KOPT-K1 (cell line): ENCODE results near the gene CDC37L1.

ENCODE experiments used
- H3K27ac ChIP-seq: fragments of 200-600 bp; sonication (generic); 2 replicates; pipeline ENCODE4 v1.5.1; 2016; ENCODE audit warnings: antibody characterized with exemption, mild to moderate bottlenecking, low read depth, low read length; ENCODE audit not compliant: poor library complexity, severe bottlenecking
- H3K36me3 ChIP-seq: fragments of 200-600 bp; sonication (generic); 2 replicates; pipeline ENCODE4 v1.5.1; 2017; ENCODE audit warnings: antibody characterized with exemption, mild to moderate bottlenecking, low read length, moderate library complexity; ENCODE audit not compliant: insufficient read depth
- H3K9me3 ChIP-seq: fragments of 200-600 bp; sonication (generic); 2 replicates; pipeline ENCODE4 v1.5.1; 2017; ENCODE audit warnings: antibody characterized with exemption, low read length, mild to moderate bottlenecking; ENCODE audit not compliant: insufficient read depth, poor library complexity, severe bottlenecking

Gene CDC37L1

DNA sequence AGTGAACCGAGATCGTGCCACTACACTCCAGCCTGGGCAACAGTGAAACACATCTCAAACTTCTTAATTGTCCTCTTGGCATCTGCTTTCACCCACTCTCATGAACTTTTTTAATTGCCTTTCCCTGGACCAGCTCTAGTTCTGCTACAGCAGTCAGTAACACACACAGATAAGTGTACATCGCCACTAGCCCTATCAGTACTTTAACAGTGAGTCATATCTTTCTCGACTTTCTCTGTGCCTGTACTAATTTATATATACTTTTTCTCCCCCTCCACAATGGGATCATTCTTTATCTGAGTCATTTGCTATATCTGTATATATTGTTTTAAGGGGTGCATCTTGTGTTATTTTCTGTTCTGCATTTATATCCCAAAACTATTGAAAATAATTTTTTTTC lies 6.7 kb downstream of the CDC37L1 start:
- Histone ChIP-seq H3K36me3 (peaks cover 58% of the 10 kb centered on the region), H3K9me3 (no peaks in the 10 kb centered on the region), H3K27ac (no peak overlapping the region)

DNA sequence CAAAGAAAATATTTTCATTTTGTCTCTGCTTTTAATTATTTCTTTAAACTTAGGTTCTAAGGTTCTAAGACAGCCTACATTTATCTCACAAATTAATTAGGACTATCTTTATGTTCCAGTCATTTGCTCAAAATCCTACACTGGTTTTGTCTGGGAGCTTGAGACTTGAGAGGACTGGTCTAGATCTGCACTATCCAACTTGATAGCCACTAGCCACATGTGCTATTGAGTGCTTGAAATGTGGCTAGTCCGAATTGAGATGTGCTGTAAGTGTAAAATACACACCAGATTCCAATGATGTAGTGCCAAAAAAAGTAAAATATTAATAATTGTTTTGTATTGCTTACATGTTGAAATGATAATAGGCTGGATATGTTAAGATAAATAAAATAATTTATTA lies 7.2 kb downstream of the CDC37L1 start:
- H3K27ac ChIP-seq = no peak overlapping the region
- peaks cover 62% of the 10 kb centered on the region for H3K36me3 ChIP-seq
- H3K9me3 ChIP-seq = no peaks in the 10 kb centered on the region

DNA sequence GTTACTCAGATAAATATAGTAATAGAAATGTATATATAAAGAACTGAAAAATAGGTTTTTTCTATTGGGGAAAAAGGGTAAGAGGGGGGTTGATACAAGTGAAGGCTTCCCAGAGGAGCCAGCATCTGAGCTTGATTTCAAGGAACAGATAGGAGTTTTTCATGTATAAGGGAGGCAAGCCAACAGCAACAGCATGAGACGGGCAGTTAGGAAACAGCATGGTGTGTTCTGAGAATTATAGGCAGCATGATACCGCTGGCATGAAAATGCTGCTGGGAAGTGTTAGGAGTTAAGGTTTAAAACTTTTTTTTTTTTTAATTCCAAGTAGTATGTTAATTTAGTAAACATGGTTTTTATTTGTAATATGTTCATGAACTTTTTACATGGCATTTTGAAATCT lies 9.7 kb downstream of the CDC37L1 start:
- H3K27ac ChIP-seq = no peak overlapping the region
- H3K9me3 ChIP-seq = no peaks in the 10 kb centered on the region
- H3K36me3 ChIP-seq = peaks cover 72% of the 10 kb centered on the region

DNA sequence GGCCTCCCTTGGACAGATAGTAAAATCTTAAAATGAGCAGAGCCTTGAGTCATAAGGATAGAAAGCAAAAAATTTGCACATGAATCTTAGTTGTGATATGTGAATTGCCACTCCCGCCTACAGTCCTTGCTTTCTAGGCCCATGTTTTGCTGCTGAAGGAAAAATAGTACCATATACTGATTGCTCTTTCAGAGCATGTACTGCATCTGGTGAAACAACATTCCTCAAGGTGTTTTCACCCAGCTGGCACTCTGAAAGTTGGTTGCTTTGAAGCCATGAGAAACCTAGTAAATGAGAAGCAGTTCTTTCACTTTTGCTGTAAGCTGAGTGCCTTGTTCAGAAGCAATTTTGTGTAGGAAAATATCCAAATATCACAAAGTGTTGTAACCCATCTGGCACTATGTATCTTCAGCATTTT lies 10.3 kb downstream of the CDC37L1 start:
- H3K27ac ChIP-seq = no peak overlapping the region
- H3K36me3 ChIP-seq = peaks cover 77% of the 10 kb centered on the region
- no peaks in the 10 kb centered on the region for H3K9me3 ChIP-seq

DNA sequence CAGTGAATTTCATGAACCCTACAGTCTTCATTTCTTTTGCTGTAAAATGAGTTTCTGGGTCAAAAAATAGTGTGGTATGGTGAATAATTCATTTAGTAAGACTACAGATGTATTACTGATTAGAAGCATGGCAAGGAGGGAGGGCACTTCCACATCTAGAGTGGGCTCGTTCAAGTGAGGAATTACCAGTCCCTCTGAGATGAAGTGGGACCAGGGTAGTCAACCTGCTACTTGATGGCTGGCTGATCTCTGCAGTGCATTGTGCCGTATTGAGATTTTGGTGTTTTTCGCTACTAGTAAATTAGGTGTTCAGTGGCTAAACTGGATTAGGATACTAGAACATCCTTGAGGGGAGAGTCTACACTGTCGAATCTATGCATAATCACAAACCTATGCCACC lies 10.8 kb downstream of the CDC37L1 start:
- Histone ChIP-seq H3K27ac (no peak overlapping the region), H3K36me3 (peaks cover 77% of the 10 kb centered on the region), H3K9me3 (no peaks in the 10 kb centered on the region)

DNA sequence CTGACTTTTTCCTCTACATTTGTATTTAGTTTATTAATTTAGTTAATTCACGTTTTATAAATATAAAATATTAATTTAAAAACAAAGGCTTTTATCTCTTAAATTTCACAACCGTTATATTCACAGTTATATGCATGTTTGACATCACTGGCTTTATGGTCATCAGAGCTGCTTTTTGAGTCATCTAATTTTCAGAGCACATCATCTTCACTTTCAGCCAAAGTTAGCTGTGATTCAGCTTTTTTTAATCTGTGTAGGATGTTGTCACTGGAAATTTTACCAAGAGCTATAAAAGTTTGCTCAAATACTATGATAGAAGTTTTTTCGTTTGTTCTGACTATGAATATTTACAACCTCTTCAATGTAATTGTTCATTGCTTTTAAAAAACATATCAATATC lies 12.4 kb downstream of the CDC37L1 start:
- Histone ChIP-seq H3K9me3 (no peaks in the 10 kb centered on the region), H3K36me3 (peaks cover 77% of the 10 kb centered on the region), H3K27ac (no peak overlapping the region)

DNA sequence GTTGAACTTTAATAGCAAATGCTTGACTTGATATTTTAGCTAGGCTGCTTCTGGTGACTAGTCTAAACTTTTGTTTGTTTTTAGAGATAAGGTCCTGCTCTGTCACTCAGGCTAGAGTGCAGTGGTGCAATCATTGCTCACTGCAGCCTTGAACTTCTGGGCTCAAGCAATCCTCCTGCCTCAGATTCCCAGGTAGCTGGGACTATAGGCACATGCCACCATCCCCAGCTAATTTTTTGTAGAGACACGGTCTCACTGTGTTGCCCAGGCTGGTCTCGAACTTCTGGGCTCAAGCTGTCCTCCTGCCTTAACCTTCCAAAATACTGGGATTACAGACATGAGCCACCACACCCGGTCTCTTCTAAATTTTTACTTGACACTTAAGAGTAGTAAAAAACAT lies 20.7 kb downstream of the CDC37L1 start:
- Histone ChIP-seq H3K27ac (no peak overlapping the region), H3K9me3 (no peaks in the 10 kb centered on the region), H3K36me3 (peaks cover 94% of the 10 kb centered on the region)

DNA sequence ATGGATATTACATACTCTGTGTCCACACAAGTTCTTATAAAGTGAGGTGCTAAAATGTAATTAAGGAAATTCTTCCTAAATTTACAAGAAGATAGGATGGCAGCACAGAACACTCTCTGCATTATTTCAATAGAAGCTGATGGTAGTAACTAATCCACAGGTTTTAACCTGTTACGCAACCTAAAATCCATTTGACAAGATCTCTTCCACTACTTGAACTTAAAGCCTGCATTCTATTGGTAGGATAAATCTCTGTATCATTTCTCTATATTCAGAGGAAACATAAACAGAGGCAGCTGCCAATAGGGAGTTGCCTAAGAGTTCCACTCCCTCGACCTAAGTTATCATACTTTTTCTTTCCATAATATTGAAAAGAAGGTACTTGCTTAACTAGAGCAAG lies 21.6 kb downstream of the CDC37L1 start:
- H3K36me3 ChIP-seq = peaks cover 90% of the 10 kb centered on the region
- no peaks in the 10 kb centered on the region for H3K9me3 ChIP-seq
- H3K27ac ChIP-seq = no peak overlapping the region

DNA sequence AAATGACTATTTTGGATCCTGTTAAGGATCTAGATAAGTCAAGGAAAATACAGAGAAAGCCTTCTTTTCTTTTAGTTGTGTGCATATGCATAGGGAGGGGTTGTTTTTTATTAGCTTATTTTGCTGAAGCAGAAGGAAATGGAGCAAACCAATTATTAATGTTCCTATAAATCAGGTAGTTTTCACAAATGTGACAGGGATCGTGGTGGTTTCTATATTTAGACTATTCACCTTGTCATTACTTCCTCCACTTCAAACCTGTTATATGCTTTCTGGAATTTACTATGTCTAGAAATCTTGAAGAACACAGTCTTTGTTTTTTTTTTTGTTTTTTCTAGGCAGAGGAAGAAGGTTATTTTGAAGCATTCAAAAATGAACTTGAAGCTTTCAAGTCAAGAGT lies 22.2 kb downstream of the CDC37L1 start:
- no peaks in the 10 kb centered on the region for H3K9me3 ChIP-seq
- no peak overlapping the region for H3K27ac ChIP-seq
- H3K36me3 ChIP-seq = peaks cover 90% of the 10 kb centered on the region

DNA sequence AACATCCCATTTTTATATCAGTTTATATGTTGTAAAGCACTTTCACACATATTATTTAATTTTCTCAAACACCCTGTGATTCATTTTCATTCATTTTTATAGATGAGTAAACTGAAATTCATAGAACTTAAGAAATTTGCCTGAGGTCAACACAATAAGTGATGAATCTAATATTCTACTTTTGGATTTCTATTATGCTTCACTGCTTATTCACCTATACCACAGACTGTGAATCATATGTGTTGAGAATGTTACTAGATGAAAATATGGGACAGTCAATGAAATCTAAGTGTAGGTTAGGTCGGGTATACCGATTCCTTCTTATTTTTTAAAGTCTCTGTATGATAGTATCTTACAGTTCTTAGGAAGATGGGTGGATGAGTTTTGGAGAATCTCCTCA lies 24.8 kb downstream of the CDC37L1 start:
- peaks cover 91% of the 10 kb centered on the region for H3K36me3 ChIP-seq

DNA sequence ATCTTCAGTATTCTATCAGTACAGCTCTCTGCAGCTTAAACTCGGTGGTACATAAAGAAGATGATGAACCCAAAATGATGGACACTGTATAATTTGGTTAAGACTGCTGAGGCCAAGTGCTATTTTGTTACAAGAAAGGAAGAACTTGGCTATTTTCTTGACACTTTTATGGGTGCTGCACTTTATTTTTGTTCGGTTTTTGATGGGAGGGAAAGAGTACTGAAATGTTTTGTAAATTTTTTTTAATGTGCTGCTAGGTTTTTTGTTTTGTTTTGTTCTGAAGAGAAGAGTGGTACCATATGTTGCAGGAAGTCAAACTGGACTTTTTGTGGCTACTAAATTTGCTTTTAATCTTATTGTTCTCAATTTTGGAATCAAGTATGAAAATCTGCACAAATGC lies 26.7 kb downstream of the CDC37L1 start:
- Histone ChIP-seq H3K27ac (no peak overlapping the region), H3K9me3 (no peaks in the 10 kb centered on the region), H3K36me3 (peaks cover 85% of the 10 kb centered on the region)

More for the DNA sequence above, 24.8 kb downstream of the CDC37L1 start:
- Histone ChIP-seq H3K27ac (no peak overlapping the region), H3K9me3 (no peaks in the 10 kb centered on the region)

DNA sequence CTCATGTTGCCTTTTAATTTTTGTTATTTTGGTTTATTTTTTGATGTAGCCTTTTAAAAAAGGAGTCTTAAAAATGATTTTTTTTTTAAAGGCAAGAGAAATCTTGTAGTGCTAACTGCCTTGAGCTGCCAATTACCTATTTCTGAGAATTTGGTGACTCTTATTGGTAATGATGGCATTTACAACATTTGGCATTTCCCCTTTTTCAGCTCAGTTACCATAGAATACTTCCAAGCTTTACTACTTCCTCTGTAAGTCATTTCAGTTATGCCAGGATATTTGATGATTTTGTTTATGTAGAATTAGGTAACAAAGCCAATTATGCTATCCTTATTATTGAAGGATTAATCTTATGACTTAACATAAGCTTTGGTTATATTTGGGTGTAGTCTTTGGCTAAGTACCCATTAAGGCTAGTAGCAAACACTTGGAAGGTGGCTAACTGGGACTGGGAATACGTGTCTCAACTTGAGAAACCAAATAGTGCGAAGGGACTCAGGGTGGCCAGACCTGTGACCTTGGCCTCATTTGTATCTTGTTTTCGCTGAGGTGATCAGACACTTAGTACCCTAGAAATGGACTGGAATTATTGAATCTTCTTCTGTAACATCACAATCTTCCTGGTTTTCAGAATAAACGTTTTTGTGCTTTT lies 27.7 kb downstream of the CDC37L1 start:
- no peaks in the 10 kb centered on the region for H3K9me3 ChIP-seq
- peaks cover 83% of the 10 kb centered on the region for H3K36me3 ChIP-seq
- no peak overlapping the region for H3K27ac ChIP-seq

DNA sequence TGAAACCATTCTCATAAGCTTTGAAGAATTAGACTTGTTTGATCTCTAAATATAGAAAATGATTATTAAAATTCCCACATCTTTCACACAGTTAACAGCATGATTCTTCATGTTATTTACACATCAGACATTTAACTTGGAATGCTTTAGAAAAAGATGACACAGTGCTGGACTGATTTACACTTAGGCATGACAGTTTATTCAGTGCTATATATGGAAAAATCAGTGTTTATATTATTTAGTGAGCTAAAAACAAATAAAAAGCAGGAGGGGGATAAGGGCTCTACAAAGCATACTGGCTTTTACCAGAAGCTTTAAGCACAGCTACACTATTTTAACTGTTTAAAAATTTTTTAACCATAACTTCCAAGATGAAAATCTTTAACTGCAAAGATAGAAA lies 30.0 kb downstream of the CDC37L1 start:
- Histone ChIP-seq H3K27ac (no peak overlapping the region), H3K9me3 (no peaks in the 10 kb centered on the region), H3K36me3 (peaks cover 83% of the 10 kb centered on the region)

DNA sequence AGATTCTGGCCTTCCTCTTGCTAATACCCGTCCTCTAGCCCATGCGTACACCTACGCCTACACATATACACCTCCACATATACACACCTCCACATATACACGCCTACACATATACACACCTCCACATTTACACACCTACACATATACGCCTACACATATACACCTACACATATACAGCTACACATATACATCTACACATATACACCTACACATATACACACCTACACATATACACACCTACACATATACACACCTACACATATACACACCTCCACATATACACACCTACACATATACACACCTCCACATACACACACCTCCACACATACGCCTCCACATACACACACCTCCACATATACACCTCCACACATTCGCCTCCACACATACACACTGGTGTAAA lies 34.5 kb downstream of the CDC37L1 start:
- H3K27ac ChIP-seq = no peak overlapping the region
- peaks cover 90% of the 10 kb centered on the region for H3K36me3 ChIP-seq
- H3K9me3 ChIP-seq = no peaks in the 10 kb centered on the region

DNA sequence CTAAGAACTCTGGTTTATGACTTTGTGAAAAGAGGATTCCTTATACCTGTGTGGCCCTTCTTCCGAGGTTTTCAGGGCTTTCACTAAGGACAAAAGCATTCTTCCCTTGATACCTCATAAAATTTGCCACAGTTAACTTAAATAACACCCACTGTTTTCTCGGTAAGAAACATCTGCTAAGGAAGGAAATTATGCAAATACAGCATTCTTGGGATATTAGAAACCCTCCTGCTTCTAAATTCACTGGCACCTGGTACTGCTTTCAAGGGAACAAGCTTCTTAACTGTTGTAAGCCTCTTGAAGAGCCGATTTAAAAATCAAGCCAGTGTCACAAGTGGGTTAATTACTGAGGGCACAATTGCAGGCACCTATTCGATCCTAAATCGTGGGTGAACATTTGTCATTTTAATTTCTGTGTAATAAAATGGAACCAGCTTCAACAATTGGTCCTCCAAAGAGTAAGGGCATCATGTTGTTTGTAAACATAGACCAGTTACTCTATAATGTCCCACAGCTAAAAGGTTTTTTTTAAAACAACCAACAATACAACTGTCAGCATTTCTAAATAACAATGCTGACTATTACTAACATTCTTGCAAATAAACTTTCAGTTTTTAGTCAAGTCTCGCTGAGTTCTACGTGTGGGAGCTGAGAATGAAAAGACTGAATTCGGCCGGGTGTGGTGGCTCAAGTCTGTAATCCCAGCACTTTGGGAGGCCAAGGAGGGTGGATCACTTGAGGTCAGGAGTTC lies 35.1 kb downstream of the CDC37L1 start:
- H3K27ac ChIP-seq = no peak overlapping the region
- H3K36me3 ChIP-seq = peaks cover 90% of the 10 kb centered on the region

DNA sequence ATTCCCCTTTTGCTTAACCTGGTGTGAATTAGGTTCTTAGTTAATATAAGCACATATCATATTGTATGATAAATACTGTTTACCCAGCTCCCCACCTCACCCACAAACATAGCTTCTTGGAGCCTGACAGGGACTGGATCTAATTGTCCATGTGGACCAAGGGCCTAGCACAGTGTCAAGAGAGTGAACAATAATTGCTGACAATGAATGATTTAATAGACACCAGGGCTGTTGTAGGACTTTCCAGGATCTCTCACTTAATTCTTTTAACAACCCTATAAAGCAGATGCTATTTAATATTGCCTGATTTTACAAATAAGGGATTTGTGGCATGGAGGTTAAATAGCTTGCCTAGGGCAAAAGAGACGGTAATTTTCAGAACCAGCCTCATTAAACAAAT lies 36.8 kb downstream of the CDC37L1 start:
- Histone ChIP-seq H3K27ac (no peak overlapping the region), H3K36me3 (peaks cover 96% of the 10 kb centered on the region), H3K9me3 (no peaks in the 10 kb centered on the region)

More for the DNA sequence above, 35.1 kb downstream of the CDC37L1 start:
- H3K9me3 ChIP-seq = no peaks in the 10 kb centered on the region
